ENCODE measurements around the gene FBRSL1.

FBRSL1 gene

GRCh38 chr12:132496710-132497109, 6.8 kb downstream of the FBRSL1 start:
- no peak for DNase-seq (ENCODE audit: low spot score)

DNA sequence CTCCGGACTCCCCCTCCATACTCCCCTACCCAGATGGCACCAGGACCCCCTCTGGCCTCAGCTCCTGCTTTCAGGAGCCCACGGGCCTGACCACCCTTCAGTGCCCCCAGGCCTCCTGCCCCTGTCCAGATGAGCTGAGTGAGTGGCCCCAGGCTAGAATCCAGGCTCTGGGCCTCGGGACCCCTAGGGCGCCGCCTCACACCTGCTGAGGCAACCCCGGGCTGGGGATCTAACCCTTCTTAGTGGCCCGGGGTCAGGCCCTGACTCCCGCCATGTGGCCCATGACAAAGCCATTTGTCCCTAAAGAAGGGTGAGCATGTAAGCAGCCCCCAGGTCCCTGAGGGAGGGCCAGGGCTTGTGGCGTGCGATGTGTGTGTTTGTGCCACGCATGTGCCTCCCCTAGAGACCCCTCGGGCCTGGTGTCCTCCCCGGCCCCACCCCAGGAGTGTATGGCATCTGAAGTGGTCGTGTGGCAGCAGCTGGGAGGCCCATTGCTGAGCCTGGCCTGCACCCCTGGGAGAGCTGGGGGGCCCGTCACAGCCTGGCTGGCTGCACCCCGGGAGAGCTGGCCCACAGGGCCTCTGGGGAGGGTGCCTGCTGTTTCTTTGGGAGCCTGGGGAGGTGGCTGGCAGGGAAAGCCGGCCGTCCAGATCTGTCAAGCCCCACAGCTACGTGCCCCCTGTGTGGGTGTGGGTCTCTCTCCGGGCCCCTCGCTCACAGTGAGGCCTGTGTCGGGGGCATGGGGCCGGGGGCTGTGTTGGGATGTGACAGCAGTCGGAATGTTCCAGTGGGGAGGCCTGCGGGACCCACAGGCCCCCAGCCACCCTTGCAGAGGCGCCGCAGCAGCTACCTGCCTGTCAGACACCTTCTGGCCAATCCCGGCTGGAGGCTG, 7.8 kb downstream of the FBRSL1 start:
- DNase-seq (ENCODE audit: low spot score), result no peak

DNA sequence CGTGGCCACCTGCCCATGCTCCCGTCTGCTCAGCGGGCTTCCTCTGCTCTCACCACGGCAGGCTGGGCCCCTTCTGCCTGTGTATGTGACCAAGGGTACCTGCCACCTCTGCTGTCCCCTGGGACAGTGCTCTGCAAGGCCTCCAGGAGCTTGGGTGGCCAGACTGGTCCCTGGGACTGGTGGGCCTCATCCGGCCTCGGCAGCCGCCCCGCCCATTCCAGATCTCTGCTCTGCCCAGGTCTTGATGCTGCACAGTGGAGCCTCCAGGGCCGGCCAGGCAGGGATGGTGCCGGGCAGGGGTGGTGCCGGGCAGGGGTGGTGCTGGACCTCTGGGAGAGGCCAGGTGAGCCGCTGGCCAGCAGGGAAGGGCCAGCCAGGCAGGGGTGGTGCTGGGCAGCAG, 9.0 kb downstream of the FBRSL1 start:
- DNase-seq (ENCODE audit: low spot score), result no peak

DNA sequence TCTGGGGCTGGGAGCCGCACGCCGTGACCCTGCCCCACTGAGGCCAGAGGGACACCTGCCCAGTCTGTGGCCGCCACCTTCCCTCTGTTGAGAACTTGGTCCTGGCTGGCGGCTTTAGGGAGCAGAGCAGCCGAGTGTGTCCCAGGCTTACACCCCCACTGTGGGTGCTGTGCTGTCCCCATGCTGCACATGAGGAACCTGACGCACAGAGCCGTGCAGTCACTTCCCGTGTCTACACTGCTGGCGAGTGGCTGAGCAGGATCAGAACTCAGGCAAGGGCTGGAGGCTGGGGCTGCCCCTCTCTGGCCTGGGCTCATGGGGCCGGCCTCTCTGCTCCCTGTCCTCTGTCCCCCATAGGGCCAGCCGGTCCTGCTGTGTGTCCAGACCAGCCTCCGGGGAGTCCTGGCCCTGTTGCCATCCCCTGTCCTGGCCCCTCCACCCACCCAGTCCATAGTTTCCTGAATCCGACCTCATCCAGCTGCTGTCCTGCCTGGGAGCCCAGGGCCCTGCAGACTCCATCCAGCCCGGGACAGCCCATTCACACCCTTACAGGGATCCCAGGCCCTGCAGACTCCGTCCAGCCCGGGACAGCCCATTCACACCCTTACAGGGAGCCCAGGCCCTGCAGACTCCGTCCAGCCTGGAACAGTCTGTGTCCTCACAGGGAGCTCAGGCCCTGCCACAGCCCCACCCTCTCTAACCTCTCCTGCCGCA, 10.3 kb downstream of the FBRSL1 start:
- no peak for DNase-seq (ENCODE audit: low spot score)

- no peak for DNase-seq (ENCODE audit: low spot score)
These were observed 10.9 kb downstream of the FBRSL1 start for GRCh38 chr12:132500856-132501180.

GRCh38 chr12:132501204-132501940, 11.4 kb downstream of the FBRSL1 start:
- no peak for DNase-seq (ENCODE audit: low spot score)

DNA sequence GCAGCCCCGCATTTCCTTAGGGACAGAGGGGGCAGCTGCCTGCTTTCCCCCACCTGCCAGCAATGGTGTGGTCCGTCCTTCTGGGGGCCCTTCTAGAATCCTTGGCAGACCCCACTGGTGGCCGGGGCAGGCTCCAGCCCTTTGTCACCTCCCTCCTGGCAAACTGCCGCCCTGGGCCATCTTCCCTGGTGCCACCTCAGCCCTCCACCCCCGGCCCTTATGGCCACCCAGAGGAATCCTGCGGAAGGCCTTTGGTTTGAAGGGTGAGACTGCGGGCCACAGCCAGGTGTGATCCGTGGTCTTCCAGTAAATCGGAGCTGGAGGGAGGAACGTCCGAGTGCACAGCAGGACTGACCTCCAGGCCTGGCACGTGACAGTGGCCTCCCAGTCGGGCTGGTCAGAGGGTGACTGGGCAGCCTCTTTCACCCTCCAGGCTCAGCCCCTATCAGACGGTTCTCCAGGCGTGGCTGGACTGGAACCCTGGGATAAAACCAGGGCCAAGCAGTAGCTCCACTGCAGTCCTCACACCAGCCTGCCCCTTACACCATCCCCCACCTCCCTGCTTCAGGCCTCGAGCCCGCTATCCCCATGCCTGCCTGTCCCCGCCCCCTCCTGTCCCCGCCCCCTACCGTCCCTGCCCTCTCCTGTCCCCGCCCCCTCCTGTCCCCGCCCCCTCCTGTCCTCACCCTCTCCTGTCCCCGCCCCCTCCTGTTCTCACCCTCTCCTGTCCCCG, 12.4 kb downstream of the FBRSL1 start:
- DNase-seq (ENCODE audit: low spot score), result no peak

GRCh38 chr12:132502882-132503193, 12.9 kb downstream of the FBRSL1 start:
- no peak for DNase-seq (ENCODE audit: low spot score)

GRCh38 chr12:132503618-132504204, 13.8 kb downstream of the FBRSL1 start:
- DNase-seq (ENCODE audit: low spot score), result no peak

DNA sequence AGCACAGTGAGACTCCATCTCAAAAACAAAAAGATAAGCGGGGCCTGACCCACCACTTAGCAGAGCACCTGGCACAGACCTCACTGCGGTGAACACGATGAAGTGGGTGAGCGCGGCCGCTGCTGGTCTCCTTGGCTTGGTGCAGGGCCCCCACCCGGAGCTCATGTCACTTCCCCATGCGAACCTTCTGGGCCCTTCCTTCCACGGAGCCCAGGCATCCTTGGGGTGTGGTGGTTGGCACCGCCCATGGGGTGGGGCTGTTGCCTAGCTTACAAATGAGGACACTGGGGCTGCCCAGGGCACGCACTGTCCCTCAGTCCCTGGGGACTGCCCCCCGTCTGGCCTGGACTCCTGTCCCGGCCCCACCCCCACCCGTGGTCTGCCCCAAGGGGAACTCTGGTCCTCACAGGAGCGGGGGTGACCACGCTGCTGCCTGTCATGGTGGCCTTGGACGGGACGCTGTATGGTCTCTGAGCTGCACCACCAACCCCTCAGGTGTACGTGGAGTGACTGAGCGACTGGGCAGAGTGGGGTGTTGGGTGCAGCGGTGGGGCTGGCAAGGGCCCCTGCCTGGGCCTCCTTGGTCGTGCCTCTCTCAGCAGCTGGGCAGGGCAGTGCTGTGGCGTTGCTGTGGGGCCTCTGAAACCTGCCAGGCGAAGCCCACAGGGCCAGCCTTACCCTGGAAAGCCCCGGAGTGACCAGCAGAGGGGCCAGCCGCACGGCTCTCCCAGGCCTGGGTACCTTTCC, 15.3 kb downstream of the FBRSL1 start:
- DNase-seq (ENCODE audit: low spot score), result no peak

- DNase-seq (ENCODE audit: low spot score), result no peak
These were observed 15.9 kb downstream of the FBRSL1 start for GRCh38 chr12:132505852-132506219.

GRCh38 chr12:132506328-132507160, 16.6 kb downstream of the FBRSL1 start:
- peak; percentile 72 for DNase-seq (ENCODE audit: low spot score)

GRCh38 chr12:132507161-132507538, 17.2 kb downstream of the FBRSL1 start:
- no peak for DNase-seq (ENCODE audit: low spot score)

DNA sequence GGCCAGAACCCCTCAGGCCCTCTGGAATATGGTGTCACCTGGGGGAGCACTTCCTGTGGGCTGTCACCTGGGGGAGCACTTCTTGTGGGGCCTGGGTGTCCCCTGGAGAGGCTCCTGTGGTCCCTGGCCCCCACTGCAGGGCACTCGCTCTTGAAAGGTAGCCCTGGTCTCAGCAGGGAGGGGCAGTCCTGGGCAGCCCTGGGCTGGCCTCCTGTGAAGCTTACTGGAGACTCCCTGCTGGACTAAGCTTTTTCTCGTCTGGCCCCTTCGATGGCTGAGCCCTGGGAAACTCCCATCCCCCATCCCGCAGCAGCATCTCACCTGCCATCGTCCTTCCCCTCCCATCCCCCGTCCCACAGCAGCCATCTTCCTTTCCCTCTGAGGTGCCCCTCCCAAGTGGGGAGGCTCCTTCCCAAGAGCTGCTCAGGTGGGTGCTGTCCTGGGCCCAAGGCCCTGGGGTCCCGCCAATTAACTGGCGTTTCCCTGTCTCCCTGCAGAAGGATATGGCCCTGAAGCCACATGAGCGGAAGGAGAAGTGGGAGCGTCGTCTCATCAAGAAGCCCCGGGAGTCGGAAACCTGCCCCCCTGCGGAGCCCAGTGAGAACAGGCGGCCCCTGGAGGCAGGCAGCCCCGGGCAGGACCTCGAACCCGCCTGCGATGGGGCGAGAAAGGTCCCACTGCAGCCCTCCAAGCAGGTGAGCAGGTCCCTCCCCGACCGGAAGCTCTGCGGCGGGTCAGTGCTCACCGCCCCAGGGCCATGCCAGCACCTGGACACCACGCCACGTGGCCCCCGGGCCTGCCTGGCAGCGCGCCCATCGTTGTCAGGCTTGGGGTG, 17.9 kb downstream of the FBRSL1 start:
- DNase-seq (ENCODE audit: low spot score), result no peak

DNA sequence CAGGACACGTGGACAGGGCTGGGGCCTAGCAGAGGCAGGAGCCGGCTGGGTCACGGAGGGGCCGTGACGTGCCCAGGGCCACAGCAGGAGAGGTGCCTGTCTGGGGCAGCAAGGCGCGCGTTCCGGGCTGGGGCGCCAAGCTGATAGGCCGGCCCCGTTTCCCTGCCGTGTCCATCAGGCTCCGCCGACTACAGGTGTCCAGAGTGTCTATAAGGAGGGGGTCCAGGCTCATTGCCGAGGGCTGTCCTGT, 18.5 kb downstream of the FBRSL1 start:
- no peak for DNase-seq (ENCODE audit: low spot score)

DNA sequence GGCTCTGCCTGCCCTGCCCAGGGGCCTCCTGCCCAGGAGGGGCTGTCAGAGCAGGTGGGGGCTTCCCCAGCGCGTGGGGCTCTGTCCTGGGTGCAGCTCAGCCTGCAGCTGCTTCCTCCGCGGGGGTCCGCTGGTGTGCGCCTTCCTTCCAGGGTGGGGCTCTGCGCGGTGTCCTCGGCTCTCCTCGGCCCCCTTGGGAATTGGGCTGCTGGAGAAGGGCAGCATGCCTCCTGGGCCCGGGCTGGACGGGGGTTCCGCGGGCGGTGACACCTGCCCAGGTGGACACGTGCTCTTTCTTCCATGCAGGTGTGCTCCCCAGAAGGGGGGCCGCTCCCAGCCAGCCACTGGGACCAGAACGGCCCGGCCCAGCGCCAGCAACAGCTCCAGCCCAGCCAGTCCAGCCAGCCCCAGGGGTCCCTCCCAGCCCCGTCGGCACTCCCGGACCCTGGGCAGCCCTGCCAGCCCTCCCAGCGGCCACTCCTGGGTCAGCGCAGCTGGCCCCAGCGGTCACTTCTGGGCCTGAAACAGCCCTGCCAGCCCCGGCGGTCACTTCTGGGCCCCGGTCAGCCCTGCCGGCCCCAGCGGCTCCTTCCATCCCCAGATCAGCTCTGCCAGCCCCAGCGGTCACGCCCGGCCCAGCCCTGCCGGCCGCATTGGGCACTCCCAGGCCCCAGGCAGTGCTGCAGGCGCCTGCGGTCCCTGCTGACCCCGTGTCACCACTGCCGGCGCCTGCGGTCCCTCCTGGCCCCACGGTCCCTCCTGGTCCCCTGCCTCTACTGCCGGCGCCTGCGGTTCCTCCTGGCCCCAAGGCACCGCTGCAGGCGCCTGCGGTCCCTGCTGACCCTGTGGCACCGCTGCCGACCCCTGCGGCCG, 19.1 kb downstream of the FBRSL1 start:
- DNase-seq (ENCODE audit: low spot score), result no peak

DNA sequence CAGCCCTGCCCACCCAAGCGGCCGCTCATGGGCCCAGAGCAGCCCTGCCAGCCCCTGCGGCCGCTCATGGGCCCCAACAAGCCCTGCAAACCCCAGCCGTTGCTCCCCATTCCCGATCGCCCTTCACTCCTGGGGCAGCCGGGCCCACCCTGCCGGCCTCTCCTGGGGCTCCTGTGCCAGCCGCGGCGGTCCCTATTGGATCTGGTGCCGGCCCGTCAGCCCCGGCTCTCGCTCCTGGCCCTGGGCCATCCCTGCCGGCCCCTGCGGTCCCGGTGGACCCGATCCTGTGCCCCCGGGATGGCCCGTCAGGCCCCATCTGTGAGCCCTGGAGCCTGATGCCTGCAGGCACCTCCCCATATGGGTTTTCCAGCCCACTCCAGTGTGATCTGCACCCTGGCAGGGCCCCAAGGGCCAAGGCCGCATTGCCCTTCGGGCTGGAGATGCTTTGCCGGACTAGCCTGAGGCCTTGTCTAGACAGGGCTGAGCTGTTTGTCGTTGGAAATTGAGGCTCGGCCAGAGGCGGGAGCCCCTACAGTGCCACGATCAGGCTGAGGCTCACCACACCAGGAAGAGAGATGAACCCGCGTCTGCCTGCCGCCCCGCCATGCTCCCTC, 20.3 kb downstream of the FBRSL1 start:
- DNase-seq (ENCODE audit: low spot score), result no peak

GRCh38 chr12:132510746-132511477, 21.0 kb downstream of the FBRSL1 start:
- no peak for DNase-seq (ENCODE audit: low spot score)
